Measurements from ENCODE around the gene RPSA.

Gene RPSA

DNA sequence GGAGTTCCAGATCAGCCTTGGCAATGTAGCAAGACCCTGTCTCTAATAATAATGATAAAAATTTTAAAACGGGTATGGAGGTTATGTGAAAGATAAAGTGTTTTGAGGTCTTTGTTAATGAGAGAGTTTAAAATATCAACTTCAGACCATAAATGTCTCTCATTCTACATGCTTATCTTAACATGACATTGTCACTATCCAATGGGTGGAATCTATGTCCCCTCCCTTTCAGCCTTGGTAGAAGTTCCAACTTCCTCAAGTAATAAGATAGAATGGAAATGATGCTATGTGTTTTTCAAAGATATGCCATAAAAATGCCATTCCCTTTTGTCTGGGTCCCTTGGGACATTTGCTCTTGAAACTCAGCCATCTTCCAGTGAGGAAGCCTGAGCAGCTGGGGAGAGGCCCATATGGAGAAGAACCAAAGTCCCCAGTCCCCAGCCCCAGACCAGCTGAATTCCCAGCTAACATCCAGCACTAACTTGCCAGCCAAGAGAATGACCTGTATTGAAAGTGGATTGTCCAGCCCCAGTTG, 17.0 kb downstream of the RPSA start:
- Histone ChIP-seq H3K27ac (no peak overlapping the region), H3K36me3 (ENCODE audit: control insufficient read depth, insufficient read depth, low read length) (no peaks in the 10 kb centered on the region), H3K79me2 (no peaks in the 10 kb centered on the region), H2AFZ (peak overlapping the region; percentile 11), H3K9me3 (ENCODE audit: control insufficient read depth, low read length) (no peaks in the 10 kb centered on the region), H3K4me3 (ENCODE audit: low read depth, low read length) (no peak overlapping the region), H3K27me3 (ENCODE audit: control insufficient read depth, insufficient read depth, low read length) (no peaks in the 10 kb centered on the region), H3K9ac (no peak overlapping the region), H3K4me1 (peaks cover 12% of the 10 kb centered on the region), H3K4me2 (ENCODE audit: low read length) (no peak overlapping the region)
- TF ChIP-seq, protein P1, sequence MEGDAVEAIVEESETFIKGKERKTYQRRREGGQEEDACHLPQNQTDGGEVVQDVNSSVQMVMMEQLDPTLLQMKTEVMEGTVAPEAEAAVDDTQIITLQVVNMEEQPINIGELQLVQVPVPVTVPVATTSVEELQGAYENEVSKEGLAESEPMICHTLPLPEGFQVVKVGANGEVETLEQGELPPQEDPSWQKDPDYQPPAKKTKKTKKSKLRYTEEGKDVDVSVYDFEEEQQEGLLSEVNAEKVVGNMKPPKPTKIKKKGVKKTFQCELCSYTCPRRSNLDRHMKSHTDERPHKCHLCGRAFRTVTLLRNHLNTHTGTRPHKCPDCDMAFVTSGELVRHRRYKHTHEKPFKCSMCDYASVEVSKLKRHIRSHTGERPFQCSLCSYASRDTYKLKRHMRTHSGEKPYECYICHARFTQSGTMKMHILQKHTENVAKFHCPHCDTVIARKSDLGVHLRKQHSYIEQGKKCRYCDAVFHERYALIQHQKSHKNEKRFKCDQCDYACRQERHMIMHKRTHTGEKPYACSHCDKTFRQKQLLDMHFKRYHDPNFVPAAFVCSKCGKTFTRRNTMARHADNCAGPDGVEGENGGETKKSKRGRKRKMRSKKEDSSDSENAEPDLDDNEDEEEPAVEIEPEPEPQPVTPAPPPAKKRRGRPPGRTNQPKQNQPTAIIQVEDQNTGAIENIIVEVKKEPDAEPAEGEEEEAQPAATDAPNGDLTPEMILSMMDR (IDR thresholded peaks at IDR 0.05) = no peak

DNA sequence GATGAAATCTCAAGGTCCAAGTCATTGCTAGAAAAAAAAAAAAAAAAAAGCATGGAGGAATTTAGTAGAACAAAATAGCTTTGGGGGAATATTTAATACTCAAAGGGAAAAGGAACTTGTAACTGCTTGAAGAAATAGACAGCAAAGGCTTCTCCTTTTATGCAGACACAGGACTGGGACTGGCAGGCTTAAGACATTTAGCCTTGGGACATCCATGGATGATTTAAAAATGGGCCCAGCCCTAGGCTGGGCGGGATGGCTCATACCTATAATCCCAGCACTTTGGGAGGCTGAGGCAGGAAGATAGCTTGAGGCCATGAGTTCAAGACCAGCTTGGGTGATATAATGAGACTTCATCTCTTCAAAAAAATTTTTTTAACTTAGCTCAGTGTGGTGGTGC, 19.8 kb downstream of the RPSA start:
- no peak overlapping the region for H3K27ac ChIP-seq
- H3K9ac ChIP-seq = no peak overlapping the region
- H3K36me3 ChIP-seq (ENCODE audit: control insufficient read depth, insufficient read depth, low read length) = no peaks in the 10 kb centered on the region
- TF ChIP-seq, protein P1 (IDR thresholded peaks at IDR 0.05) = no peak
- H3K4me1 ChIP-seq = no peaks in the 10 kb centered on the region
- no peak overlapping the region for H3K4me3 ChIP-seq (ENCODE audit: low read depth, low read length)
- no peaks in the 10 kb centered on the region for H3K27me3 ChIP-seq (ENCODE audit: control insufficient read depth, insufficient read depth, low read length)
- no peaks in the 10 kb centered on the region for H3K79me2 ChIP-seq
- H3K9me3 ChIP-seq (ENCODE audit: control insufficient read depth, low read length) = no peaks in the 10 kb centered on the region
- no peak overlapping the region for H2AFZ ChIP-seq
- no peak overlapping the region for H3K4me2 ChIP-seq (ENCODE audit: low read length)

DNA sequence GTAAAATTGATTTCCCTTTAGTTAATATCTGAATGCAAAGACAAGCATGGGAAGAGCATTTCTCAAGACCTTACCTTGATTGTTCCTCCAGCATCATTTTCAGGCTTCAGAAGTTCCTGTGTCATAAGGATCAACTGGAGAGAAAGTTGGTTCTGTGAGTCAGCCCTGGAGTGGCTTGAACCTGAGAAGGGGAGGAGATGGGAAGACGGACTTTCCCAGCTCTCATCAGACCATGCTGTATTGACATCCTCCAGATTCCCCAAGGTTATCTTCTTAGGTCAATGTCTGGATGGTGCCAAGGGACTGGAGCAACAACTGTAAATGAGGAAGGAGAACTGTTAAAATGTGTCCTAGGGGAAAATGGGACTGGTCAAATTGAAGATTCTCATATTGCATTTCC, 21.0 kb downstream of the RPSA start:
- no peaks in the 10 kb centered on the region for H3K9me3 ChIP-seq (ENCODE audit: control insufficient read depth, low read length)
- H3K4me1 ChIP-seq = no peaks in the 10 kb centered on the region
- H3K27me3 ChIP-seq (ENCODE audit: control insufficient read depth, insufficient read depth, low read length) = no peaks in the 10 kb centered on the region
- no peak overlapping the region for H3K4me3 ChIP-seq (ENCODE audit: low read depth, low read length)
- H3K4me2 ChIP-seq (ENCODE audit: low read length) = no peak overlapping the region
- no peaks in the 10 kb centered on the region for H3K36me3 ChIP-seq (ENCODE audit: control insufficient read depth, insufficient read depth, low read length)
- TF ChIP-seq, protein P1 (IDR thresholded peaks at IDR 0.05) = no peak
- no peak overlapping the region for H3K9ac ChIP-seq
- H3K27ac ChIP-seq = no peak overlapping the region
- H3K79me2 ChIP-seq = no peaks in the 10 kb centered on the region
- no peak overlapping the region for H2AFZ ChIP-seq

GRCh38 chr3:39428745-39429201, 22.3 kb downstream of the RPSA start:
- Histone ChIP-seq H3K36me3 (ENCODE audit: control insufficient read depth, insufficient read depth, low read length) (no peaks in the 10 kb centered on the region), H3K4me1 (no peaks in the 10 kb centered on the region), H3K9me3 (ENCODE audit: control insufficient read depth, low read length) (no peaks in the 10 kb centered on the region), H3K27me3 (ENCODE audit: control insufficient read depth, insufficient read depth, low read length) (no peaks in the 10 kb centered on the region), H2AFZ (peak overlapping the region; percentile 51), H3K9ac (no peak overlapping the region), H3K79me2 (no peaks in the 10 kb centered on the region), H3K4me2 (ENCODE audit: low read length) (no peak overlapping the region), H3K27ac (no peak overlapping the region), H3K4me3 (ENCODE audit: low read depth, low read length) (no peak overlapping the region)
- TF ChIP-seq, protein P1 (IDR thresholded peaks at IDR 0.05) = no peak

- Histone ChIP-seq H3K36me3 (ENCODE audit: control insufficient read depth, insufficient read depth, low read length) (no peaks in the 10 kb centered on the region), H3K4me3 (ENCODE audit: low read depth, low read length) (no peak overlapping the region), H3K9me3 (ENCODE audit: control insufficient read depth, low read length) (no peaks in the 10 kb centered on the region), H3K4me2 (ENCODE audit: low read length) (no peak overlapping the region), H3K79me2 (no peaks in the 10 kb centered on the region), H3K9ac (no peak overlapping the region), H3K4me1 (no peaks in the 10 kb centered on the region), H3K27ac (no peak overlapping the region), H2AFZ (no peak overlapping the region), H3K27me3 (ENCODE audit: control insufficient read depth, insufficient read depth, low read length) (no peaks in the 10 kb centered on the region)
- TF ChIP-seq, protein P1 (IDR thresholded peaks at IDR 0.05) = no peak
Observed at GRCh38 chr3:39429466-39429865, 22.9 kb downstream of the RPSA start.
